ENCODE measurements around the gene OR10A4. TPM values are rescaled to one million over a fixed set of nuclear protein-coding genes. Genes with fewer than 3 reads are reported as not detected.

The OR10A4 gene
- total and polyA plus RNA-seq, 10 of the 15 experiments (the other 5 are each of a cell fraction or from before 2014, with no cell fraction given) = not detected

- intact Hi-C loops (cut with micrococcal nuclease; ENCODE audit: unreplicated experiment) = no loop called here
- H3K4me3 ChIP-seq = no peak overlapping the region
- BruUV-seq (replicated peaks) = no TSS peak
- H3K36me3 ChIP-seq (ENCODE audit: control insufficient read depth in 2 of 2, insufficient read depth in 2 of 2, low read length in 1 of 2) = no peaks in the 10 kb centered on the region
- TF ChIP-seq WRNIP1 (IDR thresholded peaks at IDR 0.05; ENCODE audit: borderline replicate concordance, low read depth, low read length) (no peak), JUND (IDR thresholded peaks at IDR 0.05; ENCODE audit: low read depth, low read length) (no peak), ZNF687 (IDR thresholded peaks at IDR 0.05) (no peak), RELA (IDR thresholded peaks at IDR 0.05; ENCODE audit: borderline replicate concordance, partially characterized antibody) (no peak), BMI1 (IDR thresholded peaks at IDR 0.05; ENCODE audit: borderline replicate concordance) (no peak), DPF2 (IDR thresholded peaks at IDR 0.05) (no peak), ZSCAN29 (IDR thresholded peaks at IDR 0.05) (no peak), ZNF274 (IDR thresholded peaks at IDR 0.05; ENCODE audit: insufficient read depth, insufficient read length) (no peak), YY1 (IDR thresholded peaks at IDR 0.05; ENCODE audit: low read depth, low read length) (no peak), ZZZ3 (IDR thresholded peaks at IDR 0.05; ENCODE audit: control insufficient read depth, insufficient read length, low read depth) (no peak)
- H3K9me3 ChIP-seq (replicated peaks; ENCODE audit: control insufficient read depth, insufficient read depth, low read length) = no peaks in the 10 kb centered on the region
- no peak overlapping the region for H3K27ac ChIP-seq (ENCODE audit: control insufficient read depth, insufficient read depth)
- ChIA-PET POLR2A (no interaction called here), CTCF (interaction anchor here (0.7 to 3.2 kb wide), 2 partner anchors 52 to 221 kb away, joined by 4 to 9 read pairs; no protein-coding TSS in a partner anchor), RAD21 (ENCODE audit: unreplicated experiment) (no interaction called here), SMC1A (ENCODE audit: uncharacterized antibody, unreplicated experiment) (no interaction called here)
- no peaks in the 10 kb centered on the region for H3K27me3 ChIP-seq (replicated peaks in 1 of 2; ENCODE audit: control insufficient read depth in 2 of 2, insufficient read depth in 2 of 2, low read length in 1 of 2)
- H3K79me2 ChIP-seq (ENCODE audit: control insufficient read depth, insufficient read depth, low read length) = no peaks in the 10 kb centered on the region
- ATAC-seq (no peak), FAIRE-seq (no peak), DNase-seq (ENCODE audit: low read depth, low spot score) (no peak)
- H4K20me1 ChIP-seq (ENCODE audit: control insufficient read depth, insufficient read depth) = no peaks in the 10 kb centered on the region; the same call in 1 of the 2 replicates
- no peak overlapping the region for H3K9ac ChIP-seq (ENCODE audit: control insufficient read depth, insufficient read depth, low read length)
- WGBS (ENCODE audit: insufficient coverage, insufficient replicate concordance, low lambda C conversion rate, missing lambda C conversion rate) = 0% methylated on average over 1 of the region's 1 CpG
- H2AFZ ChIP-seq (ENCODE audit: control insufficient read depth, low read depth, low read length) = no peak overlapping the region
- H3K4me2 ChIP-seq (ENCODE audit: control insufficient read depth, insufficient read depth) = no peak overlapping the region
- no peaks in the 10 kb centered on the region for H3K4me1 ChIP-seq (ENCODE audit: control insufficient read depth, insufficient read depth, low read length)
- in situ Hi-C loops (cut with MboI) = no loop called here
Observed at GRCh38 chr11:6864438-6864837, 12.0 kb upstream of the OR10A4 start.
